Peyer's patch (tissue), 4 donors: ENCODE results near the gene TMEM198.

Experiments used
- CTCF ChIP-seq, 6 experiments: fragments of 450-650 bp in 4 of 6; fragments of 200-600 bp in 2 of 6; sonication (generic) in 1 of 6; IDR thresholded peaks; one replicate each; pipeline ENCODE4 v1.5.1; 2017 to 2019; ENCODE audit warnings: antibody characterized with exemption in 6 of 6, mild to moderate bottlenecking in 3 of 6, moderate library complexity in 1 of 6
- POLR2A ChIP-seq, 2 donors: fragments of 450-650 bp; IDR thresholded peaks; one replicate each; pipeline ENCODE4 v1.5.1; 2017; ENCODE audit warnings: antibody characterized with exemption in 2 of 2, mild to moderate bottlenecking in 2 of 2, moderate library complexity in 2 of 2

DNA sequence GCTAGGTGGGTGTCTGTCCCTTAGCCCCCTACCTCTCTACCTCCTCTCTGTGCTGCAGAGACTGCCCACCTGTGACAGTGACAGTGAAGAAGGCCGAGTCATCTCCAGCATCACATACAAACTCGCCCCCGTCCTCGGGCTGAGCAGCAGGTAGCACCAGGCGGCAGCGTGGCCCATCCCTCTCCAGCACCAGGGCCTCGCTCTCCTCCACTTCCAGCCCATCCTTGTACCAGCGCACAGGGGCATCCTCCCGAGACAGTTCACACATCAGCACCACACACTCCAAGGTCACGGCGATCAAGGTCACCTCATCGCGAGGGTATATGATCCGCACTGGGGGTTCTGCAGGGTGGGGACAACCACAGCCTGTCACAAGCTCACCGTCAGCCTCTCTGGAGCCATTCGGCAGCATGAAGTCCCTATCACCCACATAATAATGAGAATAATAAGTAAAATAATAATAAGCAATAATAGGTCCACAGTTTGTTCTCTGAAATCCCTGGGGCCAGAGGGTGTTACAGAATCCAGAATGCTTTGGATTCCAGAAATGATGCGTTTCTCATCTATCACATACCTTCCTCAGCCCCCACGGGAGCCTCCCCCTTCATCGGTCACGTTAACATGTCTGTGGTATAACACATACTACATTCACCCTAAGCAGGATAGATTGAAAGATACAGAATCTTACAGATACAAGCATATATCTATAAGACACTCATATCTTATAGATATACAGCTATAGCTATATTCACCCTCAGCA is 15.5 kb downstream of the TMEM198 start:
- TF ChIP-seq POLR2A (IDR thresholded peaks at IDR 0.05) (no peak), CTCF (IDR thresholded peaks at IDR 0.05) (no peak)
